Measurements from ENCODE around the gene PRKN.

Gene PRKN

DNA sequence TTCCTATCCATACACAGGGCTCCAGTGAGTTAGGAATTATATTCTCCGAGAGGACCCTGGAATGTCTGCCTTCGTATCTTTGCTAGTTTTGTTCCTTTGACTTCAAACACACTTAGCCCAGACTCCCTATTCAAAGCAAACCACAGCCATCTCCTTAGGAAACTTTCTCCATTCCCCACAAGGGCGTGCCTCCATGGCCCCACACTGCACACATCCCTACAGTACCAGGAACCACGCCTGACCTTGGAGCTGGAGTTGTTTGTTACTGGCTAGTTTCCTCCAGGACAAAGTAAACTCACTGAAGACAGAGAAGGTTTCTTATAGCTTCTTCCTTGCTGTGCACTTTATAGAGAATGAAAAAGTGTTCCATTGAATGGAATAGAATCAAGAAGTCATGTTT, 1040.9 kb downstream of the PRKN start:
- Mint-ChIP-seq H3K4me3 (no peak overlapping the region), H3K27ac (no peak overlapping the region), H3K4me1 (ENCODE audit: low read depth) (no peaks in the 10 kb centered on the region), H3K9me3 (ENCODE audit: low read depth) (no peaks in the 10 kb centered on the region), H3K36me3 (no peaks in the 10 kb centered on the region), H3K27me3 (no peaks in the 10 kb centered on the region)

DNA sequence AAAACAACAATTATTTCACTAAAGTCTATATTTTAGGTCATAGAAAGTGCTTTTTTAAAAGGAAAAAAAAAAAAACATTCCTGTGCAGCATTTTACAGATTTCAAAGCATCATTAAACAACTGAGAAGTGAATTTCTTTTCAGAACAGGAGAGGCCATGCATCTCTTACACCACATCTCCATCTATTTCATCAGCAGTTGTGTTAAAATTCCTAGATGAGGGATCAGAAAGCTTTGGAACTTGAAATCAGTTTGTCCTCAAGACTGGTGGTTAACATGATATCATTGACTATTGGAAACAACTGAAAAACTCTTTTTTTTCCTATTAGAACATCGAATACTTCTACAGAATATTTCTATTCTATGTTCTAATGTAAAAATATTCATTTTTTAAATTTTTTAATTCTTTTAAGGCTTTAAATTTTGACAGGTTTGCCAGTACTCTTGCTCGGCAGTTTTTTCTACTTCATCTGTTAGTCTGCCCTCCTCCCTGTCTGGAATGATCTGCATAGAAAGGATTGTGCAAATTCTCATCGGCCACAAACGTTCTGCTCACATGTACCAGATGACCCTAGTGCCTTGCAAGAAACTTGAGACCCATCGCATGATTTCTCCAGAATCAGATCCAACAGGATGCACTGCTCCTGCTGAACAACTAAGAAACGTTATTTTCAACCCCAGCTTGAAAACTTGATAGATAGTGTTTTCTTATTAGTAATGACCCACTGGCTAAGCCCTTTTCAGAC, 1042.7 kb downstream of the PRKN start:
- Mint-ChIP-seq H3K4me3 (no peak overlapping the region), H3K9me3 (ENCODE audit: low read depth) (no peaks in the 10 kb centered on the region), H3K36me3 (no peaks in the 10 kb centered on the region), H3K27ac (no peak overlapping the region), H3K4me1 (ENCODE audit: low read depth) (no peaks in the 10 kb centered on the region), H3K27me3 (no peaks in the 10 kb centered on the region)

DNA sequence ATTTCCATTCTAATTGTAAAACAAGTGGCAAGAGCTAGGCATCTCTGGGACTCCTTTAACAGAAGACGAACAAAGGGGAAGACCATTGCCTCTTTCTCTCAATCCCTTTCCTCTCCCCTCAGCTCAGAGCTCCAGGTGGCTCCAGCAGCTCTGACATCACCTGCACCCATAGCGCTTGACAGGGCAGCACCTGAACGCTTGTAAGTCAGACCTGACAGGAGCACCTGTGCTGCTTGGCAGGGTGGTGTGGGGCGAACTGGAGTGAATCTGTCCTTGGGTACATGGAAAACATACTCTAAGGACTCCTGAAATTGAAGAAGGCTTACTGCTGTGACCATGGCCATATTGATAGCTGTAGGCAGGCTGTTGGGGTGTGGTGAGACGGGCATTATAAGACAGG, 1044.2 kb downstream of the PRKN start:
- H3K36me3 Mint-ChIP-seq = no peaks in the 10 kb centered on the region
- no peaks in the 10 kb centered on the region for H3K4me1 Mint-ChIP-seq (ENCODE audit: low read depth)
- H3K27me3 Mint-ChIP-seq = no peaks in the 10 kb centered on the region
- no peak overlapping the region for H3K4me3 Mint-ChIP-seq
- no peak overlapping the region for H3K27ac Mint-ChIP-seq
- H3K9me3 Mint-ChIP-seq (ENCODE audit: low read depth) = no peaks in the 10 kb centered on the region

DNA sequence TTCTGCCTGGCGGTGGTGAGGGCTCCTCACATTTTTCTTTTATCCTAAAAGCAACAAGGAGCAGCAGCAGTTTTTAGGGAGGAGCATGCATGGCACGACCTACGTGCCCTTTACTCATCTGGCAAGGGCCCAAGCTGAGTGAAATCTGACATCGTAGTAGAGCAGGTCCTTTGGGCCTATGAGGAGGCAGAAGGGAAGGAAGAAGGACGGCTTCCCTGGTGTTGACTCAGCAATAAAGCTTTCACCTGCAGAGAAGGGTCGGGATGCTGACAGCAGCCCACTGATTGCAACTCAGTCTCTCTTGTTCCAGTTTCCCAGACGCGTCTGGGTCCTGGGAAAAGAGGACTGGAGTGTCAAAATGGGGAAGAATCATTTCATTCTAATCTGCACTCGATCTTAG, 1044.6 kb downstream of the PRKN start:
- no peak overlapping the region for H3K27ac Mint-ChIP-seq
- H3K4me1 Mint-ChIP-seq (ENCODE audit: low read depth) = no peaks in the 10 kb centered on the region
- H3K36me3 Mint-ChIP-seq = no peaks in the 10 kb centered on the region
- no peaks in the 10 kb centered on the region for H3K27me3 Mint-ChIP-seq
- H3K4me3 Mint-ChIP-seq = no peak overlapping the region
- no peaks in the 10 kb centered on the region for H3K9me3 Mint-ChIP-seq (ENCODE audit: low read depth)

DNA sequence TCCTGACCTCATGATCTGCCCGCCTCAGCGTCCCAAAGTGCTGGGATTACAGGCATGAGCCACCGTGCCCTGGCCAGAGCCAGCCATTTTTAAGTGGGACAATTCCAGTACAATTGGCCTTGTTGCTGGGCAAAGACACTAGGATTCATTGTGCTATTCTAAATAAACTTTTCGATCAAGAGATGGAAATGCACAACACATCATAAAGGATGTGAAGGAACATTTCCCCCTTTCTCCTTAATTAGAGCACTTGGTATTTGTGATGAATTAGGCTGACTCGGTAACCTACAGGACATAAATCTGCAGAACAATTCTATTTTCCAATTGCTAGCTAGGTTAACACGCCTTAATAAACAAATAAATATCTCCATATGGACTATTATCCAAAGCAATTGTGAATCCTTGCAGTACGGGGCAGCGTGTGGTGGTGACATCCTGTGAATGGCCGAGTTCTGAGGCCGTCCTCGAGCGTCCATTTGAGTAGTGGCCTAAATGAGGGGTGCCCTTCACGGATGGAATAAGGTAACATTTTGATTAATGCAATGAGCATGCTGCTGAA, 1047.5 kb downstream of the PRKN start:
- no peak overlapping the region for H3K4me3 Mint-ChIP-seq
- no peaks in the 10 kb centered on the region for H3K36me3 Mint-ChIP-seq
- H3K27ac Mint-ChIP-seq = no peak overlapping the region
- H3K9me3 Mint-ChIP-seq (ENCODE audit: low read depth) = no peaks in the 10 kb centered on the region
- no peaks in the 10 kb centered on the region for H3K4me1 Mint-ChIP-seq (ENCODE audit: low read depth)
- no peaks in the 10 kb centered on the region for H3K27me3 Mint-ChIP-seq

DNA sequence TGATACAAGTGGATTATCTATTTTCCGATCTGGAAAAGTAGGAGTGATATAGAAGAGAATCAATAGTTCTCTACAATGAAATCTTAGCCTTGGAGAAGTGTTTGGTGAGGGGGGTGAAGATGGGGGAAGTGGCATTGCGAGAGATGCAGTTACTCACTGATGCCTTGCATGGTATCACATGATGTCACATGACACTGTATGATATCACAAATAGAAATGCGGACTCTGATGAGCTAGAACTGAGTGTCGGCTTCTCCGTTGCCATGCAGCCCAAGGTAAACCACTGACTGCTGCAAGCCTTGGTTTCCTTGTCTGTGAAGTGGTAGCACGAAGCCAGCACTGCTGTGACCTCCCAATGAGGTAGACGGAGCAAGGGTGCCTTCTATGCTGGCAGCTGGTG, 1050.4 kb downstream of the PRKN start:
- H3K27me3 Mint-ChIP-seq = no peaks in the 10 kb centered on the region
- H3K4me1 Mint-ChIP-seq (ENCODE audit: low read depth) = no peaks in the 10 kb centered on the region
- peaks cover 2% of the 10 kb centered on the region for H3K36me3 Mint-ChIP-seq
- H3K9me3 Mint-ChIP-seq (ENCODE audit: low read depth) = no peaks in the 10 kb centered on the region
- no peak overlapping the region for H3K27ac Mint-ChIP-seq
- H3K4me3 Mint-ChIP-seq = no peak overlapping the region

DNA sequence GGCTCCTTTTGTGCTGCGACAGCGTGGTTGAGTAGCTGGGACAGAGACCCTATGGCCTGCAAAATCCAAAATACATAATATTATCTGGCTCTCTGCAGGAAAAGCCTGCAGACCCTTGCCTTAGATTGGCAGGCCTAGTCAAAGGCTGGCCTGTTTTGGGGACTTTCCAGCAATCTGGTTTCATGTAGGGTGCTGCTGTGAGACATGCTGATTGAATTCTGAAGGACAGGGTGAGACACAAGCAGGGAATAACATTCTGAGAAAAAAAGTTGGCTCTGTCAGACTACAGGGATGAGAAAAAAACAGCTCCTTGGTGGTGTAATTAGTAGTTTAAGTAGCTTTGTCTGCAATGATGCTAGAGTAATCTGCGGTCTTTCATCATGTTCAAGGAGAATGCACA, 1051.0 kb downstream of the PRKN start:
- Mint-ChIP-seq H3K9me3 (ENCODE audit: low read depth) (no peaks in the 10 kb centered on the region), H3K27me3 (no peaks in the 10 kb centered on the region), H3K27ac (no peak overlapping the region), H3K36me3 (peaks cover 5% of the 10 kb centered on the region), H3K4me1 (ENCODE audit: low read depth) (no peaks in the 10 kb centered on the region), H3K4me3 (no peak overlapping the region)

DNA sequence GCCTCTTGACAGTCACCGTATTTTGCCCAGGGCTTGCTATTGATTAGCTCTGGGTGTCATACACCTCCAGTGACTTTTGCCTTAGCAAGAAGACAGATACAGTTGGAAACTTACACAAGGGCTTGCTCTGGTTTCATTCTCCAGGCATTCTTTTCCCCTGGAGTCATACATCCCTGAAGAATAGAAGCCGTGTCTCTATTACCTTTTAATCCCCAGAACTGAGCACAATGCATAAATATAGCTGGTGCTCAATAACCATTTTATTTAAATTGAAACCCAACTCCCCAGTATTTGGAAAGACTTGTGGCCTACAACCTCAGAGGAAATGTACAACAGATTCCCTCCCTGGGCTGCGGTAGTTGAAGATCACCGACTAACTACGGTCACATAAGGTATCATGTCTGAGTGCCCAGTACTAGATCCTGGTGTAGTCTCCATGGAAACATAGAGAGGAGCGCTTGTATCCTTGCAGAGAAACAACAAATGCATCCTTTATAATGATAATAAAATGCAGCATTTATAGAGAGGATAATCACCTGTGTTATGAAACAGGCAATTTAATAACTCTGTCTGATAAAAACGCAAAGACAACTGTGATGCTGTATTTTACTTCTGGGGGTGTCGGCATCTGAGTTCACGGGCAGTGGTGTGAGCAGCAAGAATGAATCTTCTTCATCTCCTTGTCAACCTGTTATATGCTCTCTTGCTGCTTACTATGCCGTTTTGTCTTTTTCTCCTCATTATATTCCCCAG, 1052.5 kb downstream of the PRKN start:
- no peak overlapping the region for H3K4me3 Mint-ChIP-seq
- H3K9me3 Mint-ChIP-seq (ENCODE audit: low read depth) = no peaks in the 10 kb centered on the region
- H3K27ac Mint-ChIP-seq = no peak overlapping the region
- peaks cover 5% of the 10 kb centered on the region for H3K36me3 Mint-ChIP-seq
- no peaks in the 10 kb centered on the region for H3K4me1 Mint-ChIP-seq (ENCODE audit: low read depth)
- no peaks in the 10 kb centered on the region for H3K27me3 Mint-ChIP-seq

DNA sequence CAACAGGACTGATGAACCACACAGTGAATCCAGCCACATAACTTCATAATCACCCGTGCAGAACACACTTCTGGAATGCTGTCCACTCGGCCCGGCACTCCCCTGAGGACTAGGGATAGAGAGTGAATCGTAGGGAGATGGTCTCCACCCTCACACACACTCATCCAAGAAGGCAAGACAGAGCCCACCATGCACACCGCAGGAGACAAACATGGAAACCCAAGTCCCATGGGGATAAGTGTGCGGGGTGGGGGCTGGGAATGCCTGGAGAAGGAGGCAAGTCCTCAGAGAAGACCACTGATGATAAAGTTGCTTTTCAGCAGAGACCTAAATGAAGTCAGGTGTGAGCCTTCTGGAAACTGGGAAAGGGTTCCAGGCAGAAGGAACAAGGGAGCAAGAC, 1054.5 kb downstream of the PRKN start:
- no peaks in the 10 kb centered on the region for H3K9me3 Mint-ChIP-seq (ENCODE audit: low read depth)
- peaks cover 5% of the 10 kb centered on the region for H3K36me3 Mint-ChIP-seq
- no peaks in the 10 kb centered on the region for H3K27me3 Mint-ChIP-seq
- H3K27ac Mint-ChIP-seq = no peak overlapping the region
- H3K4me1 Mint-ChIP-seq (ENCODE audit: low read depth) = no peaks in the 10 kb centered on the region
- no peak overlapping the region for H3K4me3 Mint-ChIP-seq

DNA sequence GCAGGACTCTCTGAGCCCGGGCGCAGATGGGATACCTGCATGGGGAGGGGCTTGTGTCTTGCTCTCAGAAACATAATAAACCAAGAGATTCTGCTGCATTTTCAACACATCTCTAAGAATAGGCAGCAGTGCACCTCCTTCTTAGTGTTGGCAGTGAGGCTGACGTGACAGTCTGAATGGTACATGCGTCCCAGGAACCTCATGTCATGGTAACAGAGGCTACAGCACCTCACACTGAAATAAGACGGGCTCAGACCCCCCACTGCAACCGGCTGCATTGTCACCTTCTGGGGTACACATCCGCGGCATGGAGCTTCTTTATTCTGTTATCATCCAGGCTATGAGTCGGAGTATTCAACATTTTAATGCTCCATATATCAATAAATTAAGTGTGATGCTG, 1056.4 kb downstream of the PRKN start:
- Mint-ChIP-seq H3K36me3 (peaks cover 5% of the 10 kb centered on the region), H3K4me3 (no peak overlapping the region), H3K27me3 (no peaks in the 10 kb centered on the region), H3K27ac (no peak overlapping the region), H3K4me1 (ENCODE audit: low read depth) (no peaks in the 10 kb centered on the region), H3K9me3 (ENCODE audit: low read depth) (peaks cover 4% of the 10 kb centered on the region)

DNA sequence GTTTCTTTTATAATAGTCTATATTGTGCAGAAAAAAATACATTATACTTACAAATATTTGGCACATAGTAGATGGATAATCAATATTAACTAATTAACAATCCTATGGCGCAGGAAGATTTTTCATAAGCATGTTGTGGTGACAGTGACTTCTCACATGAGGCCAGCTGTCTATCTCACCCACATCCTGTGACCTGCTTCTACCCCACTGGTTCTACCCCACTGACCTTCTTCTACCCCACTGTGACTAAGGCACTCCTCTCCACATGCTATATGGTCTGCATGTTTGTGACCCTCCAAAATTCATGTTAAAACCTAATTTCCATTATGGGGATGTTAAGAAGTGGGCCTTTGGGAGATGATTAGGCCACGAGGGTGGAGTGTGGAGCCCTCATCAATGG, 1058.9 kb downstream of the PRKN start:
- H3K36me3 Mint-ChIP-seq = peaks cover 4% of the 10 kb centered on the region
- peaks cover 4% of the 10 kb centered on the region for H3K9me3 Mint-ChIP-seq (ENCODE audit: low read depth)
- H3K4me1 Mint-ChIP-seq (ENCODE audit: low read depth) = no peaks in the 10 kb centered on the region
- H3K27me3 Mint-ChIP-seq = no peaks in the 10 kb centered on the region
- no peak overlapping the region for H3K4me3 Mint-ChIP-seq
- no peak overlapping the region for H3K27ac Mint-ChIP-seq

DNA sequence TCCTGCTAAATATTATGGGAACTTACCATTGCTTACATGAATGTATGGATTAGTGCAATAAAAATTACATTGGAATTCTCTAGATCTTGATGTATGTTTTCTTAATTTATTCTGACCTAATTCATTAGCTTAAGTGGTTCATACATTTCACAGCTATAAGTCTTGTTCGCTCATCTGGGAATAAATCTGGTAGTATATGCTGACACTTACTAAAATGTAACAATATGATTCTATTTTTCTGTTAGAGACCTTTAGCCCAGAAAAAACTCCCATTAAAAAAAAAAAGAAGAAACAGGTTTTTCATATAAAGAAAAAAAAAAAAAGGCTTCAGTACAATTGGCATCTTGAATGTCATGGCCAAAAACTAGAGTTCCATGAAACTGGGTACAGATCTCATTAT, 1059.6 kb downstream of the PRKN start:
- H3K27me3 Mint-ChIP-seq = no peaks in the 10 kb centered on the region
- no peaks in the 10 kb centered on the region for H3K4me1 Mint-ChIP-seq (ENCODE audit: low read depth)
- H3K36me3 Mint-ChIP-seq = peaks cover 3% of the 10 kb centered on the region
- no peak overlapping the region for H3K4me3 Mint-ChIP-seq
- peaks cover 4% of the 10 kb centered on the region for H3K9me3 Mint-ChIP-seq (ENCODE audit: low read depth)
- no peak overlapping the region for H3K27ac Mint-ChIP-seq

DNA sequence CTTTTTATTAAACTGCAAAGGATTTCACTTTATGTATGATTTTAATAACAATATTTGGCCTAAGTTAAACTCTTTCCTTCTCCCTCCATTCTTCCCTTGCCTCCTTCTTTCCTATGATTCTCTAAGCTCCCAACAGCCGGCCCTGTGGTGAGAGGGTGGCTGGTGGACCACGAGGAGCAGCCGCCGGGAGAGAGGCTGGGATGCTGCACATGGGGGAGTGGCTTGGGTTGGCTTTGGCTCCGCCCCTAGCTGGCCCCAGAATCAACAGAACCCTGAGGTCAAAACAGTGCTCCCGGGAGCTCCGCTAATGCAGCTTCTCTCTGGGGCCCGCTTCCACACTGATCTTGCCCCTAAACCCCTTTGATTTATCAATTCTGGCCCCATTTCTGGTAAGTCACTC, 1063.9 kb downstream of the PRKN start:
- Mint-ChIP-seq H3K27me3 (no peaks in the 10 kb centered on the region), H3K4me1 (ENCODE audit: low read depth) (no peaks in the 10 kb centered on the region), H3K36me3 (no peaks in the 10 kb centered on the region), H3K9me3 (ENCODE audit: low read depth) (peaks cover 4% of the 10 kb centered on the region), H3K4me3 (no peak overlapping the region), H3K27ac (no peak overlapping the region)

DNA sequence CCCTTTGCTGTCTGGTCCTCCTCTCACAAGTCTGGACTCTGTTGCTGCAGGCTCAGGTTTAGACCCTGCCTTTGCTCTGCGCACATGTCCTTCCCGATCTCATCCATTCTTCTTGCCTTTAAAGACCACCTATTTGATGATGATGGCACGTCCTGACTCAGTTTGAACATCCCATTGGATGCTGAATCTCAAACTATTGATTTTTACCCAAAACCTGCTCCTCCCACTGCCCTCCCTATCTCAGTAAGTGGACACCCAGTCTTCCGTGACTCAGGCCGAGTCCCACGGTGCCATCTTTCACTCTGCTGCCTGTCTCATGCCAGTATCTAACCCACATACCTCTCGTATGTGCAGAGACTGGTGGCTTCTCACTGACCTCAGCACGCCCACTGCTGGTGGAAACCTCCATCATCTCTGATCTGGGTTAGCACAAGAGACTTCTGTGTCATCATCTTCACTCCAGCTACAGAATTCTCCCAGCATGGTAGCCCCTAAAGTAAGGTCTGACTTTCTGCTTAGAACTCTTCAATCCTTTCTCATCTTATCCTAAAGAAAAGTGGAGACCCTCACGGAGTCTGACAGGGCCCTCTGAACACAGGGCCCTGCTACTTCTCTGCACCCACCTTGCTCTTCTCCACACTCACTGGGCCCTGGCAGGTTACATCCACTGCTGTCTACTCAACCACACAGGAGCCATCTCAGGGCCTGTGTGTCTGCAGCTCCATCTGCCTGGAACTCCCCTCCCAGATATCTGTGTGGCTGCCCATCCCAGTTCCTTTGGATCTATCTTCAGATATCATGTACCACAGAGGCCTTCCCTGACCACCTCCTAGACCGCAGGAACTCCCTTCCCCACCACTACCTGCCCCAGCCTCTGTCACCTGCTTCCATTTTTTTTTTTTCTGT, 1066.6 kb downstream of the PRKN start:
- H3K27me3 Mint-ChIP-seq = no peaks in the 10 kb centered on the region
- H3K4me1 Mint-ChIP-seq (ENCODE audit: low read depth) = no peaks in the 10 kb centered on the region
- H3K36me3 Mint-ChIP-seq = no peaks in the 10 kb centered on the region
- H3K4me3 Mint-ChIP-seq = no peak overlapping the region
- H3K9me3 Mint-ChIP-seq (ENCODE audit: low read depth) = no peaks in the 10 kb centered on the region
- no peak overlapping the region for H3K27ac Mint-ChIP-seq

DNA sequence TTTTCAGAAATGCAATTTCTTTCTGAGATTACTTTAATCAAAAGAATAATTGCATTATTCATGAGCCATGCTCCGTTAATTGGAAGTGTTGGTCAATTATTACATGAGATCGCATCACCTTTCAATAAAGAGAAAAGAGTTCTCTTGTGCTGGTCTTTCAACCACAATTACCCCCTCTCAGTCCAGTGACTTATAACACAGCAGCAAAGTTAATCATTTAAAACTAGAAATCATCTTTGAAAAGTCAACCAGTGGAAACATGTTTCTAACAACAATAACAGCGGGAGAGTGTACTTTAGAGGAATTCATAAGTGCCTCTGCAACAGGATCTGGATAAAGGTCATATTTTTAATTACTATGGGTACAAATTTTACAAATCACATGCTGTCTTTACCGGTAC, 1069.4 kb downstream of the PRKN start:
- H3K27me3 Mint-ChIP-seq = no peaks in the 10 kb centered on the region
- H3K4me3 Mint-ChIP-seq = no peak overlapping the region
- H3K9me3 Mint-ChIP-seq (ENCODE audit: low read depth) = no peaks in the 10 kb centered on the region

More for the DNA sequence above, 1069.4 kb downstream of the PRKN start:
- Mint-ChIP-seq H3K27ac (no peak overlapping the region), H3K4me1 (ENCODE audit: low read depth) (no peaks in the 10 kb centered on the region), H3K36me3 (no peaks in the 10 kb centered on the region)

Data from activated naive CD8-positive, alpha-beta T cell (primary cell).